ENCODE data around the gene SERPINB13.
A peak's percentile ranks its signal among the peaks of the same experiment; 100 is the strongest.

Gene SERPINB13

GRCh38 chr18:63586966-63587365 is at the start of gene SERPINB13:
TSS of gene SERPINB13 (plus strand) at chr18:63587343. CDS start at chr18:63588668, 1,325 bp downstream.
- DNase-seq: no peak

GRCh38 chr18:63539904-63540510 is 47.1 kb upstream of the SERPINB13 start:
- no peak for DNase-seq

- no peak for DNase-seq
Measured at GRCh38 chr18:63542069-63542468, 45.1 kb upstream of the SERPINB13 start, which contains the start of gene SERPINB12. TSS of gene SERPINB12 (plus strand) at chr18:63542369. CDS start at chr18:63556160, 13,791 bp downstream.

GRCh38 chr18:63544017-63544416 is 43.1 kb upstream of the SERPINB13 start:
- no peak for DNase-seq

- DNase-seq: no peak
Measured at GRCh38 chr18:63545000-63545399, 42.1 kb upstream of the SERPINB13 start.

- no peak for DNase-seq
Measured at GRCh38 chr18:63550068-63550467, 37.1 kb upstream of the SERPINB13 start.

- no peak for DNase-seq
Measured at GRCh38 chr18:63551769-63552168, 35.4 kb upstream of the SERPINB13 start.

GRCh38 chr18:63552581-63552980 is 34.6 kb upstream of the SERPINB13 start:
- no peak for DNase-seq

- no peak for DNase-seq
Measured at GRCh38 chr18:63553081-63553480, 34.1 kb upstream of the SERPINB13 start.

- DNase-seq: no peak
Measured at GRCh38 chr18:63559567-63560491, 27.3 kb upstream of the SERPINB13 start.

GRCh38 chr18:63562284-63562683 is 24.9 kb upstream of the SERPINB13 start:
- DNase-seq: no peak

GRCh38 chr18:63564021-63564420 is 23.1 kb upstream of the SERPINB13 start:
- no peak for DNase-seq

GRCh38 chr18:63564561-63564960 is 22.6 kb upstream of the SERPINB13 start:
- no peak for DNase-seq

GRCh38 chr18:63567276-63567675 is 19.9 kb upstream of the SERPINB13 start:
- no peak for DNase-seq

- DNase-seq: no peak
Measured at GRCh38 chr18:63567825-63568224, 19.3 kb upstream of the SERPINB13 start.

- no peak for DNase-seq
Measured at GRCh38 chr18:63570721-63571120, 16.4 kb upstream of the SERPINB13 start.

- no peak for DNase-seq
Measured at GRCh38 chr18:63575681-63576080, 11.5 kb upstream of the SERPINB13 start.

GRCh38 chr18:63578357-63578958 is 8.7 kb upstream of the SERPINB13 start:
- peak; percentile 9 to 13 for DNase-seq

- DNase-seq: no peak
Measured at GRCh38 chr18:63579616-63580015, 7.5 kb upstream of the SERPINB13 start.

GRCh38 chr18:63585988-63586387 is 1.2 kb upstream of the SERPINB13 start:
- no peak for DNase-seq

- DNase-seq: no peak
Measured at GRCh38 chr18:63586431-63586830, 712 bp upstream of the SERPINB13 start.

GRCh38 chr18:63588909-63589308 is 1.8 kb downstream of the SERPINB13 start:
- no peak for DNase-seq

GRCh38 chr18:63590373-63590772 is 3.2 kb downstream of the SERPINB13 start:
- no peak for DNase-seq
